Sigmoid colon (tissue), 7 donors: ENCODE results near the gene AUTS2. TPM values are rescaled to one million over a fixed set of nuclear protein-coding genes. Genes with fewer than 3 reads are reported as not detected.

ENCODE experiments used
- DNase-seq: peaks from one replicate; pipeline ENCODE4 v3.0.0-alpha.2; 2019
- H3K27ac ChIP-seq, 4 donors: fragments of 200-600 bp; sonication (generic); one replicate each; pipeline ENCODE4 v1.5.1; 2016 to 2019; ENCODE audit warnings: mild to moderate bottlenecking in 1 of 4
- H3K27me3 ChIP-seq, 3 donors: fragments of 200-600 bp; sonication (generic); one replicate each; pipeline ENCODE4 v1.5.1; 2019; ENCODE audit warnings: mild to moderate bottlenecking in 1 of 3
- H3K36me3 ChIP-seq, 4 donors: fragments of 200-600 bp; sonication (generic); one replicate each; pipeline ENCODE4 v1.5.1; 2016 to 2019
- H3K4me1 ChIP-seq, 4 donors: fragments of 200-600 bp; sonication (generic); one replicate each; pipeline ENCODE4 v1.5.1; 2017 to 2019
- H3K4me3 ChIP-seq, 4 donors: fragments of 200-600 bp; sonication (generic); one replicate each; pipeline ENCODE4 v1.5.1; 2017 to 2019; ENCODE audit warnings: mild to moderate bottlenecking in 2 of 4, moderate library complexity in 1 of 4
- H3K9me3 ChIP-seq, 4 donors: fragments of 200-600 bp in 3 of 4; sonication (generic) in 3 of 4; one replicate each; pipeline versions ENCODE4 v1.5.1 to v1.6.1; 2013 to 2019
- CTCF ChIP-seq, 4 experiments: fragments of 450-650 bp in 3 of 4; fragments of 200-600 bp in 1 of 4; IDR thresholded peaks; one replicate each; pipeline ENCODE4 v1.5.1; 2016 to 2019; ENCODE audit warnings: antibody characterized with exemption in 4 of 4, mild to moderate bottlenecking in 3 of 4, moderate library complexity in 2 of 4
- EP300 ChIP-seq, 4 donors: sonication (generic); formaldehyde crosslinking; IDR thresholded peaks; one replicate each; pipeline ENCODE4 v1.6.1; 2017; ENCODE audit warnings: antibody characterized with exemption in 4 of 4
- POLR2A ChIP-seq, 2 donors: fragments of 450-650 bp; IDR thresholded peaks; one replicate each; pipeline ENCODE4 v1.6.1; 2016; ENCODE audit warnings: antibody characterized with exemption in 2 of 2, mild to moderate bottlenecking in 2 of 2, moderate library complexity in 2 of 2
- POLR2AphosphoS5 ChIP-seq, 4 donors: sonication (generic); formaldehyde crosslinking; IDR thresholded peaks; one replicate each; pipeline ENCODE4 v1.6.1; 2017; ENCODE audit warnings: antibody characterized with exemption in 4 of 4
- WGBS, 2 donors: extraction: QIAGEN DNeasy Blood & Tissue Kit; methylation state at CpG; one replicate each; pipeline ENCODE4 v1.1.7; 2013; 5-methylcytosine and 5-hydroxymethylcytosine counted together
- intact Hi-C: fragments of 100-400 bp; cut with DNase I; formaldehyde crosslinking; loops from one replicate; pipeline ENCODE4 v1.15.1; 2023
- polyA plus RNA-seq, 3 donors: library from polyadenylated mRNA; stranded (reverse); fragments of 200-250 nt; gene quantifications; one replicate each; pipeline ENCODE4 v1.2.3, GENCODE V29; 2013
- total RNA-seq, 4 donors: library from RNA; depleted of rRNA; stranded (reverse); fragments of >200 nt; gene quantifications; one replicate each; pipeline ENCODE4 v1.1.0, GENCODE V29; 2016
- donor health status: healthy with polysubstance abuse.
- donor health status: Bipolar disorder and iron deficiency.
- donor health status: healthy.

Gene AUTS2
- total and polyA plus RNA-seq, 7 donors = 3.6 to 55.7 (median 25.5) TPM

GRCh38 chr7:70657989-70658632 is 1059.8 kb downstream of the AUTS2 start:
- H3K36me3 ChIP-seq = no peaks in the 10 kb centered on the region
- no peak for TF ChIP-seq POLR2AphosphoS5 (IDR thresholded peaks at IDR 0.05)
- TF ChIP-seq POLR2A (IDR thresholded peaks at IDR 0.05) = no peak
- no peak for TF ChIP-seq CTCF (IDR thresholded peaks at IDR 0.05)
- no peak for TF ChIP-seq EP300 (IDR thresholded peaks at IDR 0.05)
- peaks cover 0 to 21% (median 12%) of the 10 kb centered on the region in 4 donors for H3K4me1 ChIP-seq
- 85 to 93% methylated on average over 9 of the region's 9 CpGs for WGBS, 2 donors
- H3K4me3 ChIP-seq = no peak overlapping the region
- H3K27me3 ChIP-seq = no peaks in the 10 kb centered on the region
- DNase-seq = no peak
- H3K9me3 ChIP-seq = no peaks in the 10 kb centered on the region
- intact Hi-C loops = no loop called here
- no peak overlapping the region for H3K27ac ChIP-seq

DNA sequence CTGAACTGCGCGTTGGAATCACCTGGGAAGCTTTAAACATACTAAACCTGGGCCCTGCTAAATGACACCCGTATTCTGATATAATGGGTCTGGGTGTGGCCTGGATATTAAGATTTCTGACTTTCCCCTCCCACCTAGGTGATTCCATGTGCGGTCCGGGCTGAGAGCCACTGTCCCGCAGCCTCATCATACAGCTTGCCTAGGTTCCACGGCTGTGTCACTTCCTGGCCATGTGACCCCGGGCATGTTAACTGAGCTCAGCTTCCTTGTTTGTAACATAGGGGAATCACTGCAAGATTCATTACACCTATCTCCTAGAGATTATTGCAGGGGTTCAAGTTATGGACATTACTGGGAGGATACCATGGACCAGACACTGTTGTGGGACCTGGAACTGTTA is 1061.0 kb downstream of the AUTS2 start:
- no peaks in the 10 kb centered on the region for H3K27me3 ChIP-seq
- intact Hi-C loops = no loop called here
- H3K27ac ChIP-seq = no peak overlapping the region
- no peaks in the 10 kb centered on the region for H3K9me3 ChIP-seq
- peaks cover 0 to 21% (median 12%) of the 10 kb centered on the region in 4 donors for H3K4me1 ChIP-seq
- 85 to 88% methylated on average over 8 of the region's 8 CpGs for WGBS, 2 donors
- H3K36me3 ChIP-seq = no peaks in the 10 kb centered on the region
- no peak for TF ChIP-seq EP300 (IDR thresholded peaks at IDR 0.05)
- no peak for TF ChIP-seq CTCF (IDR thresholded peaks at IDR 0.05)
- no peak for TF ChIP-seq POLR2AphosphoS5 (IDR thresholded peaks at IDR 0.05)
- no peak for TF ChIP-seq POLR2A (IDR thresholded peaks at IDR 0.05)
- DNase-seq = no peak
- no peak overlapping the region for H3K4me3 ChIP-seq

- no peak for DNase-seq
- no peak overlapping the region for H3K4me3 ChIP-seq
- H3K27ac ChIP-seq = no peak overlapping the region
- no peaks in the 10 kb centered on the region for H3K27me3 ChIP-seq
- H3K36me3 ChIP-seq = no peaks in the 10 kb centered on the region
- peaks cover 0 to 15% (median 7%) of the 10 kb centered on the region in 4 donors for H3K4me1 ChIP-seq
- no peak for TF ChIP-seq CTCF (IDR thresholded peaks at IDR 0.05)
- TF ChIP-seq POLR2AphosphoS5 (IDR thresholded peaks at IDR 0.05) = no peak
- TF ChIP-seq POLR2A (IDR thresholded peaks at IDR 0.05) = no peak
- no peak for TF ChIP-seq EP300 (IDR thresholded peaks at IDR 0.05)
- H3K9me3 ChIP-seq = no peaks in the 10 kb centered on the region
- WGBS, 2 donors = 79 to 94% methylated on average over 10 of the region's 10 CpGs
- intact Hi-C loops = no loop called here
Measured at GRCh38 chr7:70660154-70660818, 1062.0 kb downstream of the AUTS2 start.

DNA sequence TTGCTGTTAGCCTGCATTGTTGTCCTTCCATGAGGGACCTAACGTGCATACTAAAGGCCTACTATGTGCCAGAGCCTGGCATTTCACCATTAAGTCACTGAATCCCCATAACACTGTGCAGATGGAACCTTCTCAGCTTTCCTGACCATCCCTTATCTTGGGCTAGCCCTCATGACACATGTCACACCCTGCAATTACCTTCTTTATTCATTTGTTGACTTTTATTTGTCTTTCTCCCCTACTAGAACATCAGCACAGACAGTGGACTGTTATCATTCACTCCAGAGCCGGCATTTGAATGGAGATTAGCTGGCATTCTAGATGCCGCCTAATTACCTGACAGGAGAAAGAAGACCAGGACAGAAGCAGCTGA is 1062.5 kb downstream of the AUTS2 start:
- 51 to 84% methylated on average over 3 of the region's 3 CpGs for whole genome bisulfite sequencing, 2 donors
- TF ChIP-seq EP300 (IDR thresholded peaks at IDR 0.05) (no peak), CTCF (IDR thresholded peaks at IDR 0.05) (no peak), POLR2A (IDR thresholded peaks at IDR 0.05) (no peak), POLR2AphosphoS5 (IDR thresholded peaks at IDR 0.05) (no peak)
- Histone ChIP-seq H3K4me3 (no peak overlapping the region), H3K36me3 (no peaks in the 10 kb centered on the region), H3K27ac (no peak overlapping the region), H3K9me3 (no peaks in the 10 kb centered on the region), H3K4me1 (peaks cover 0 to 10% (median 2%) of the 10 kb centered on the region in 4 donors), H3K27me3 (no peaks in the 10 kb centered on the region)
- intact Hi-C loops = no loop called here
- DNase-seq = no peak
